ENCODE data around the gene CRB3.

DNA sequence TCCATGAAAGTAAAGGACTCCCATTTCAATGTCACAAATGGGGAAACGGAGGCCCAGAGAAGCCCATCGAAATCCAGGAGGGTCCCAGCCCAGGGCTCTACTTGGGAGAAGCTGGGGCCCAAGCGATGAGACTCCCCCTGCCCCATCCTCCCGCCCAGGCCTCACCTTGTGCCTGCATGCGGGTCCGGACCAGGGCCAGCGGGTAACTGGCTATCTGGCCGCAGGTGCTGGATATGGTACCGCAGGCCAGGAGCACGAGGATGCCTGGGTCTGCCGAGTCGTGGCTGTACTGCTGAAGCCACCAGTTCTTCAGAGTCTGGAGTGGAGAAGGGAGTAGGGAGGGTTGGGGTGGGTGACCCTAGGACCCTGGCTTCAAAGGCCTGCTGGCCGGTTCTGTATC is 20.1 kb upstream of the CRB3 start:
- TF ChIP-seq, protein P1, sequence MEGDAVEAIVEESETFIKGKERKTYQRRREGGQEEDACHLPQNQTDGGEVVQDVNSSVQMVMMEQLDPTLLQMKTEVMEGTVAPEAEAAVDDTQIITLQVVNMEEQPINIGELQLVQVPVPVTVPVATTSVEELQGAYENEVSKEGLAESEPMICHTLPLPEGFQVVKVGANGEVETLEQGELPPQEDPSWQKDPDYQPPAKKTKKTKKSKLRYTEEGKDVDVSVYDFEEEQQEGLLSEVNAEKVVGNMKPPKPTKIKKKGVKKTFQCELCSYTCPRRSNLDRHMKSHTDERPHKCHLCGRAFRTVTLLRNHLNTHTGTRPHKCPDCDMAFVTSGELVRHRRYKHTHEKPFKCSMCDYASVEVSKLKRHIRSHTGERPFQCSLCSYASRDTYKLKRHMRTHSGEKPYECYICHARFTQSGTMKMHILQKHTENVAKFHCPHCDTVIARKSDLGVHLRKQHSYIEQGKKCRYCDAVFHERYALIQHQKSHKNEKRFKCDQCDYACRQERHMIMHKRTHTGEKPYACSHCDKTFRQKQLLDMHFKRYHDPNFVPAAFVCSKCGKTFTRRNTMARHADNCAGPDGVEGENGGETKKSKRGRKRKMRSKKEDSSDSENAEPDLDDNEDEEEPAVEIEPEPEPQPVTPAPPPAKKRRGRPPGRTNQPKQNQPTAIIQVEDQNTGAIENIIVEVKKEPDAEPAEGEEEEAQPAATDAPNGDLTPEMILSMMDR (IDR thresholded peaks at IDR 0.05) = no peak
- no peak for TF ChIP-seq POLR2AphosphoS5 (IDR thresholded peaks at IDR 0.05)
